Neural crest cell (in vitro differentiated cells): ENCODE results near the gene SRSF7. TPM values are rescaled to one million over a fixed set of nuclear protein-coding genes. Genes with fewer than 3 reads are reported as not detected.
"Not testable (repeated sequence)": the region's sequence is repeated elsewhere in the genome, so short reads cannot be mapped to it uniquely, and the experiment has no call there.

Source experiments
- DNase-seq: peaks from one replicate; pipeline ENCODE4 v3.0.0; 2021; ENCODE audit warnings: low read depth, mixed read lengths, low spot score
- H3K27ac Mint-ChIP-seq: one replicate; pipeline ENCODE4 v1.8.0; 2021; ENCODE audit warnings: mild to moderate bottlenecking, mixed read lengths; ENCODE audit not compliant: unreplicated experiment
- H3K27me3 Mint-ChIP-seq: 2 replicates; pipeline ENCODE4 v1.8.0; 2021; ENCODE audit warnings: low read depth, mild to moderate bottlenecking, mixed read lengths
- H3K36me3 Mint-ChIP-seq: 2 replicates; pipeline ENCODE4 v1.8.0; 2021; ENCODE audit warnings: low read depth, mild to moderate bottlenecking, mixed read lengths
- H3K4me1 Mint-ChIP-seq: 2 replicates; pipeline ENCODE4 v1.8.0; 2021; ENCODE audit warnings: mixed read lengths
- H3K4me3 Mint-ChIP-seq: one replicate; pipeline ENCODE4 v1.8.0; 2021; ENCODE audit warnings: mild to moderate bottlenecking, mixed read lengths
- H3K9me3 Mint-ChIP-seq: 2 replicates; pipeline ENCODE4 v1.8.0; 2021; ENCODE audit warnings: mixed read lengths
- total RNA-seq: library from RNA; stranded (reverse); gene quantifications from 2 replicates; pipeline ENCODE4 v1.2.1, GENCODE V29; 2021
- TF ChIP-seq, protein P1 (sequence below): fragments of 200-600 bp; sonication (generic); conservative IDR thresholded peaks from 2 replicates; pipeline ENCODE4 v1.5.0; 2021; ENCODE audit warnings: antibody characterized with exemption, mild to moderate bottlenecking

SRSF7 gene
- total RNA-seq, 1 donor from 2014 or later = 347 TPM

DNA sequence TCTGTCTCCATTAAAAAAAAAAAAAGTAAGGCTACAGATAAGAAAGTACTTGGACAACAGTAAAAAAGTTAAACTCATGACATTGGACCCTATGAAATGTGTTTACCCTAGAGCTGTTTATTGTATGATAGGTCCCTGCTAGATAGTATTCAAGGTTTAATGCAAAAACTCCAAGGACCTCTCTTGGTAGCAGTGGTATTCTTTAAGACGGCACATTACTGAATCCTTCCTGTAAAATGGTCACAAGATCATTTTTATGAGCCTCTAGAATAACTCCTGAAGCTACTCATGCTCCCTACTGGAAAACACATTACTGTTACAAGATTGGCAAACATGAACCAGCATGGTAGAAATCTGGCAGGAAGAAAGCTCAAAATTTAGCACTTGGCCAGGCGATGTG lies 46.5 kb downstream of the SRSF7 start:
- no peak overlapping the region for H3K4me3 Mint-ChIP-seq
- TF ChIP-seq, protein P1, sequence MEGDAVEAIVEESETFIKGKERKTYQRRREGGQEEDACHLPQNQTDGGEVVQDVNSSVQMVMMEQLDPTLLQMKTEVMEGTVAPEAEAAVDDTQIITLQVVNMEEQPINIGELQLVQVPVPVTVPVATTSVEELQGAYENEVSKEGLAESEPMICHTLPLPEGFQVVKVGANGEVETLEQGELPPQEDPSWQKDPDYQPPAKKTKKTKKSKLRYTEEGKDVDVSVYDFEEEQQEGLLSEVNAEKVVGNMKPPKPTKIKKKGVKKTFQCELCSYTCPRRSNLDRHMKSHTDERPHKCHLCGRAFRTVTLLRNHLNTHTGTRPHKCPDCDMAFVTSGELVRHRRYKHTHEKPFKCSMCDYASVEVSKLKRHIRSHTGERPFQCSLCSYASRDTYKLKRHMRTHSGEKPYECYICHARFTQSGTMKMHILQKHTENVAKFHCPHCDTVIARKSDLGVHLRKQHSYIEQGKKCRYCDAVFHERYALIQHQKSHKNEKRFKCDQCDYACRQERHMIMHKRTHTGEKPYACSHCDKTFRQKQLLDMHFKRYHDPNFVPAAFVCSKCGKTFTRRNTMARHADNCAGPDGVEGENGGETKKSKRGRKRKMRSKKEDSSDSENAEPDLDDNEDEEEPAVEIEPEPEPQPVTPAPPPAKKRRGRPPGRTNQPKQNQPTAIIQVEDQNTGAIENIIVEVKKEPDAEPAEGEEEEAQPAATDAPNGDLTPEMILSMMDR = no peak
- H3K27ac Mint-ChIP-seq = no peak overlapping the region
- no peaks in the 10 kb centered on the region for H3K27me3 Mint-ChIP-seq
- peaks cover 3% of the 10 kb centered on the region for H3K4me1 Mint-ChIP-seq
- no peak for DNase-seq
- no peaks in the 10 kb centered on the region for H3K9me3 Mint-ChIP-seq
- H3K36me3 Mint-ChIP-seq = no peaks in the 10 kb centered on the region

DNA sequence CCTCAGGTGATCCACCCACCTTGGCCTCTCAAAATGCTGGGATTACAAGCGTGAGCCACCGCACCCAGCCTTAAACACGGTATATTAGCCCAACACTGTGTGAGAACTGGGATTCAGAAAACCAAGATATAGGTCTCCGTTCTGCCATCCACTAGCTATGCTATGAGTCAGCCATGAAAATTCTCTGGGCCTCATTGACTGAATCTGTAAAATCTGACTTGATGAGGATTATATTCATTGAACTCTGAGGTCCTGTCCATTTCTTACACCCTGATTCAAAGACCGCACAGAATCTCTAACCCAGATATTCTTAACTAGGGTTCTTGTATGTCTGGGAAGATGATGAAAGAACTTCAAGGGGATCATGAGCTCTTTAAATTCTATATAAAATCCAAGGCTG lies 47.8 kb downstream of the SRSF7 start:
- DNase-seq, H3K27me3 Mint-ChIP-seq, H3K9me3 Mint-ChIP-seq, H3K36me3 Mint-ChIP-seq, H3K27ac Mint-ChIP-seq, H3K4me3 Mint-ChIP-seq, H3K4me1 Mint-ChIP-seq: not testable (repeated sequence)

DNA sequence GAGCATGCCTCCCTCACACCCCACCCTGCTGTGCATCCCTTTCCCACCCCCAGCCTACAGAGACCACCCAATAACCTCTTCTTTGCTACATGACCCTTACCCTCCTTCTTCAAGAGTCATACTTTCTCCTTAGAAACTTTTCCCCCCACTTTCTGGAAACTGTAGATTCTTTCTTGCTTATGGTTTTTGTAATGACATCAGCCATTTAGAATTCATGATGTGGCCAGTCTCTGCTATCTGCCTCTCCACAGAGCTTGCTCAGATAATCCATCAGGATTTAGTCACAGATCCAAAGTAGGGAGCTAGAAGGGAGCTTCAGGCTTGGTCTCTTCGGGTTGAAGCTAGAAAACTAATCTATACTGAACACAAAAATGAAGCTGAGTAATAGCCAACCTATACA lies 48.7 kb downstream of the SRSF7 start:
- TF ChIP-seq, protein P1 = no peak
- Mint-ChIP-seq H3K4me3 (no peak overlapping the region), H3K27ac (no peak overlapping the region), H3K27me3 (no peaks in the 10 kb centered on the region), H3K9me3 (no peaks in the 10 kb centered on the region), H3K36me3 (no peaks in the 10 kb centered on the region), H3K4me1 (peaks cover 3% of the 10 kb centered on the region)
- DNase-seq = no peak

DNA sequence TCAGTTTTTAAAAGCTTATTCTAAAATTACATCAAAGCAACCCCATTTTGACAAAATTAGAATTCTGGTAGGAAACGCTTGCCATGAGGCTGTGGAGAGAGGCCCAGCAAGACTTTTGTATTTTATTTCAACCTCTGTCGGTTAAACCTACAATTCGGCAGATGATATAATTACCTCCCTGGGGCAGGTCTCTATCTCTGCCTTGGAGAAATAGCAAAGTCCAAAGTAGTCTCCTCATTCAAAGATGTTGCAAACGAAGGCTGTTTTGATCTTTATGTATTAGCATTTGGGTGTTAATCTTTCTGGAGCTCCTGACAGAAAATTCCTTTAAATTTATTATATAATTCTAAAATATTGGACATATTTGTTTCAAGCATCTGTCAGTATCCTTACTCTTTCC lies 49.6 kb downstream of the SRSF7 start:
- no peak for DNase-seq
- Mint-ChIP-seq H3K4me1 (peaks cover 3% of the 10 kb centered on the region), H3K27me3 (no peaks in the 10 kb centered on the region), H3K9me3 (no peaks in the 10 kb centered on the region), H3K4me3 (no peak overlapping the region), H3K36me3 (no peaks in the 10 kb centered on the region), H3K27ac (no peak overlapping the region)
- TF ChIP-seq, protein P1 = no peak

DNA sequence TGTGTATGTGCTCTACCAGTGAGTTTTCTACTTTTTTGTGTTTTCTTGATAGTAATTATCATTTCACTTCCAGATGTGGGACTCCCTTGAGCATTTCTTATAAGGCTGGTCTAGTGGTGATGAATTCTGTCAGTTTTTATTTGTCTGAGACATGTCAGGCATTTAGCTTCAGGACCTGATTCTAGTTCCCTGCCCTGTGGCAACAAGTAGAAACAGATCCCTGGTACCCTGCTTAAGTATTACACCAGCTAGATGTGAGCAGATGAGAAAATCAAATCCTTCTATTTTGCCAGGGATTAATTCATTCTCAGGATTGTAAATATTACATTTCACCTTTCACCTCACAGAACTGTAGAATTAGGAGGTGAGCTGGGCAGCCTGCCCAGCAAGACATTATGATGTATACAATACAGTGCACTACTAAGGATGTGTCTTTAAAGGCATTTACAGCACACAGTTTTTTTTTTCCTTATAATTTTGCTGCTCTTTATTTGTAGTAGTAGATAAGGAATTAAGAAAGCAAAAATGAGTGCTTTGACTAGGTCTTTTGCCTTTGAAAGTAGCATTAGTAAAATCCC lies 50.2 kb downstream of the SRSF7 start:
- Mint-ChIP-seq H3K4me1 (peaks cover 3% of the 10 kb centered on the region), H3K27me3 (no peaks in the 10 kb centered on the region), H3K27ac (no peak overlapping the region), H3K36me3 (no peaks in the 10 kb centered on the region), H3K9me3 (no peaks in the 10 kb centered on the region), H3K4me3 (no peak overlapping the region)
- no peak for DNase-seq
- TF ChIP-seq, protein P1 = no peak

DNA sequence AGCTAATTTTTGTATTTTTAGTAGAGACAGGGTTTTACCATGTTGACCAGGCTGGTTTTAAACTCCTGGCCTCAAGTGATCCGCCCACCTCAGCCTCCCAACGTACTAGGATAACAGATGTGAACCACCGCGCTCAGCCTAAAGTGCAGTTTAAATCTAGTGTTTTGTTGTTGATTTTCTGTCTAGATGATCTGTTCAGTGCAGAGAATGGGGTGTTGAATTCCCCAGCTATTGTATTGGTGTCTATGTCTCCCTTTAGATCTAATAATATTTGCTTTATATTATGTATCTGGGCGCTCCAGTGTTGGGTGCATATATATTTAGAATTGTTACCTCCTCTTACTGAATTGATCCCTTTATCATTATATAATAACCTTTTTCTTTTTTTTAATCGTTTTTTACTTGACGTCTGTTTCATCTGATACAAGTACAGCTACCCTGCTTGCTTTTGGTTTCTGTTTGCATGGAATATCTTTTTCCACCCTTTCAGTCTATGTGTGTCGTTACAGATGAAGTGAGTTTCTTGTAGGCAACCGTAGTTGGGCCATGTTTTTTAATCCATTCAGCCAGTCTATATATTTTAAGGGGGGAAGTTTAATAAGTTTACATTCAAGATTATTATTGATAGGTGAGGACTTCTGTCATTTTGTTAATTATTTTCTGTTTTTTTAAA lies 50.9 kb downstream of the SRSF7 start:
- no peaks in the 10 kb centered on the region for H3K9me3 Mint-ChIP-seq
- H3K27ac Mint-ChIP-seq = no peak overlapping the region

More for the DNA sequence above, 50.9 kb downstream of the SRSF7 start:
- TF ChIP-seq, protein P1 = no peak
- Mint-ChIP-seq H3K4me3 (no peak overlapping the region), H3K27me3 (no peaks in the 10 kb centered on the region), H3K4me1 (peaks cover 3% of the 10 kb centered on the region), H3K36me3 (no peaks in the 10 kb centered on the region)
- no peak for DNase-seq
